HG03139 (cell line): ENCODE results near the gene TUSC2.

ENCODE experiments used
- ATAC-seq: cut with Tn5 transposase; IDR thresholded peaks from one replicate; pipeline ENCODE4 v1.9.1; 2021; ENCODE audit not compliant: unreplicated experiment

Gene TUSC2

DNA sequence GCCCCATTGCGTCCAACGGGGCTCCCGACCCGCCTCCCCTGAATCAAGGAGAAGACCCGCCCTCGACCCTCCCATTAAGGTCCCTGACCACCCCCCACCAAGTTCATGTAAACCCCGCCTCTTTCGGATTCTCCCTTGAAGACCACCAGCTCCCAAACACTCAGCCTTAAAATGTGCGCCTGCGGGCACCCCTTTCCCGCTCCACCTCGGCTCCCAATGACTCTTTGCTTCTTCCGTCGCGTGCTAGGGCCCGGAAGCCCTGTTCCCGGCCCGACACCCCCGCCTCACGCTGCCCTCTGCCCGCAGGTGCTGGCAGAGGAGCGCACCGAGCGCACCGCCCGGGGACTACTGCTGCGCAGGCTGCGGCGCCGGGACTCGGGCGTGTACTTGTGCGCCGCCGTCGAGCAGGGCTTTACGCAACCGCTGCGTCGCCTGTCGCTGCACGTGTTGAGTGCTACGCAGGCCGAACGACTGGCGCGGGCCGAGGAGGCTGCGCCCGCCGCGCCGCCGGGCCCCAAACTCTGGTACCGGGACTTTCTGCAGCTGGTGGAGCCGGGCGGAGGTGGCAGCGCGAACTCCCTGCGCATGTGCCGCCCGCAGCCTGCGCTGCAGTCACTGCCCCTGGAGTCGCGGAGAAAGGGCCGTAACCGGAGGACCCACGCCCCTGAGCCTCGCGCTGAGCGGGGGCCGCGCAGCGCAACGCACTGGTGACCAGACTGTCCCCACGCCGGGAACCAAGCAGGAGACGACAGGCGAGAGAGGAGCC lies 51.8 kb downstream of the TUSC2 start:
- no peak for ATAC-seq

DNA sequence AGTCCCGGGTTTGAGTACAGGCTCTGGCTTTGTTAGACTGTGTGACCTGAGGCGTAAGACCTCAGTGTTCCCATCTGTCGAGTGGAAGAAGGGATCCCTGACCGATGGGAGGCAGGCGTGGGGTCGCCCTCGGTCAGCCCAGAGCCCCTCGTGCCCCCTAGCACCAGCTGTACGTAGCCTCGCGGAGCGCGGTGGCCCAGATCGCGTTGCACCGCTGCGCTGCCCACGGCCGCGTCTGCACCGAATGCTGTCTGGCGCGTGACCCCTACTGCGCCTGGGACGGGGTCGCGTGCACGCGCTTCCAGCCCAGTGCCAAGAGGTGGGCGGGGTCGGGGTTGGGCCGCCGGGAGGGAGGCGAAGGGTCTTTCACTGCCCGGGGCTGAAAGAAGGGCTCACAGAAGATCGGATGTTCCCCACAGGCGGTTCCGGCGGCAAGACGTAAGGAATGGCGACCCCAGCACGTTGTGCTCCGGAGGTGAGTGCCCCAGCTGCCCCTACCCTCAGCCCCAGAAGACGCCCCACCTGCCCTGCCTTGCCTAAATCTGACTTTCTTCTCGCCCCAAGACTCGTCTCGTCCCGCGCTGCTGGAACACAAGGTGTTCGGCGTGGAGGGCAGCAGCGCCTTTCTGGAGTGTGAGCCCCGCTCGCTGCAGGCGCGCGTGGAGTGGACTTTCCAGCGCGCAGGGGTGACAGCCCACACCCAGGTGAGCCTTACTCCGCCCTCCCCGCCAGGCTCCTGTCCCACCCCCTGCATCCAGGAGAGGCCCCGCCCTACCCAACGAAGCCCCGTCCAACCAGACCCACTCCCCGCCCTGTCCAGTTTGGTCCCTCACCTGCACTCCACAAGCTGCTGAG lies 52.7 kb downstream of the TUSC2 start:
- no peak for ATAC-seq
